ENCODE results near the gene PIK3IP1. TPM values are rescaled to one million over a fixed set of nuclear protein-coding genes. Genes with fewer than 3 reads are reported as not detected.

PIK3IP1 gene
- total and polyA plus RNA-seq, 2 of the 8 experiments (the other 6 are each of a cell fraction or from before 2014, with no cell fraction given): 1.00 to 1.3 TPM

- Histone ChIP-seq H3K27ac (ENCODE audit: low read depth, low read length) (no peak overlapping the region), H2BK12ac (ENCODE audit: low read depth, low read length) (no peak overlapping the region), H3K9me3 (ENCODE audit: insufficient read depth in 2 of 2, low read depth in 1 of 2, low read length in 1 of 2) (no peaks in the 10 kb centered on the region), H2BK20ac (ENCODE audit: low read length) (no peak overlapping the region), H4K5ac (ENCODE audit: insufficient read length, low read depth, low read length) (no peak overlapping the region), H3K36me3 (ENCODE audit: control insufficient read depth in 2 of 4, insufficient read depth in 4 of 4, low read length in 3 of 4) (peaks cover 0 to 6% (median 5%) of the 10 kb centered on the region in 4 experiments; a peak in 2 of 8 replicates), H3K27me3 (replicated peaks in 1 of 4; ENCODE audit: control insufficient read depth in 3 of 4, extremely low read depth in 1 of 4, insufficient read depth in 3 of 4, low read length in 3 of 4) (no peaks in the 10 kb centered on the region), H2AFZ (ENCODE audit: low read length) (no peak overlapping the region), H3K23me2 (ENCODE audit: low read depth, low read length) (no peaks in the 10 kb centered on the region), H4K20me1 (replicated peaks in 1 of 2; ENCODE audit: control insufficient read depth in 1 of 2, insufficient read depth in 2 of 2, low read length in 2 of 2) (peaks cover 2% of the 10 kb centered on the region in 2 experiments), H2BK120ac (replicated peaks; ENCODE audit: low read depth, low read length) (no peak overlapping the region), H3K79me2 (ENCODE audit: control insufficient read depth in 1 of 2, insufficient read depth in 2 of 2, low read length in 2 of 2) (no peaks in the 10 kb centered on the region), H3K4me2 (ENCODE audit: insufficient read depth in 1 of 2, low read depth in 2 of 2, low read length in 2 of 2) (no peak overlapping the region), H3K23ac (ENCODE audit: insufficient read length) (no peak overlapping the region), H2BK15ac (ENCODE audit: low read length) (no peak overlapping the region), H3K9ac (replicated peaks in 1 of 4; ENCODE audit: extremely low read depth in 1 of 4, low read depth in 3 of 4, low read length in 3 of 4) (no peak overlapping the region; a peak in 1 of 7 replicates), H4K91ac (replicated peaks; ENCODE audit: insufficient read length, low read length) (no peak overlapping the region), H3K56ac (replicated peaks; ENCODE audit: insufficient read length, low read depth, low read length) (no peak overlapping the region), H3K4ac (replicated peaks; ENCODE audit: insufficient read length, low read depth, low read length) (no peak overlapping the region), H3K14ac (ENCODE audit: insufficient read length) (no peak overlapping the region), H3K4me3 (ENCODE audit: extremely low read depth in 1 of 4, insufficient read depth in 2 of 4, low read depth in 3 of 4, low read length in 4 of 4) (no peak overlapping the region), H3K18ac (ENCODE audit: extremely low read depth, low read length) (no peak overlapping the region), H3K79me1 (ENCODE audit: low read depth, low read length) (no peaks in the 10 kb centered on the region), H4K8ac (ENCODE audit: extremely low read depth, insufficient read depth, low read length) (no peak overlapping the region; the same call in 1 of the 2 replicates), H3K4me1 (replicated peaks in 1 of 4; ENCODE audit: control insufficient read depth in 3 of 4, insufficient read depth in 4 of 4, low read length in 3 of 4) (peaks cover 0 to 2% (median 0%) of the 10 kb centered on the region in 4 experiments; a peak in 2 of 7 replicates), H2BK5ac (ENCODE audit: low read depth, low read length) (no peak overlapping the region), H2AK5ac (ENCODE audit: low read depth, low read length) (no peak overlapping the region)
- ChIA-PET CTCF (ENCODE audit: partially characterized antibody) (interaction anchor here (0.6 to 5.5 kb wide), 6 partner anchors 8 to 196 kb away, joined by 3 to 50 read pairs (median 4); no protein-coding TSS in a partner anchor), POLR2A (ENCODE audit: partially characterized antibody) (interaction anchor here (0.6 to 2.0 kb wide), 3 partner anchors 13 to 33 kb away, joined by 3 to 6 read pairs (median 3); no protein-coding TSS in a partner anchor)
- WGBS, 2 experiments (ENCODE audit: extremely low coverage in 1 of 2, insufficient coverage in 1 of 2, insufficient read length in 1 of 2, insufficient replicate concordance in 2 of 2, low coverage in 1 of 2, low lambda C conversion rate in 2 of 2, missing lambda C conversion rate in 1 of 2): 83% methylated on average over 8 of the region's 8 CpGs; no CpG with 5 or more reads in 1 of the 2 experiments
- no peak for TF ChIP-seq EP300 (IDR thresholded peaks at IDR 0.05; ENCODE audit: borderline replicate concordance in 1 of 2, low read depth in 2 of 2, low read length in 2 of 2)
- 0 out of 3 replicates have a peak, but pooled peaks of 1 of the 2 experiments have one; percentile 32 for TF ChIP-seq POLR2A (IDR thresholded peaks at IDR 0.05; ENCODE audit: control extremely low read depth in 1 of 2, low read depth in 2 of 2, low read length in 2 of 2)
- no peak for TF ChIP-seq TBP (IDR thresholded peaks at IDR 0.05; ENCODE audit: low read depth, low read length)
- DNase-seq (ENCODE audit: low read depth in 1 of 2, low spot score in 2 of 2) (no peak), FAIRE-seq (no peak)
Observed at GRCh38 chr22:31282748-31283468, 9.4 kb downstream of the PIK3IP1 start.
